PFSK-1 (cell line): Measurements from ENCODE around the gene GAP43.

Source experiments
- FOXP2 ChIP-seq: optimal IDR thresholded peaks from 2 replicates; pipeline ENCODE3; 2011; ENCODE audit warnings: borderline replicate concordance, control low read depth, inconsistent platforms; ENCODE audit not compliant: insufficient read depth; ENCODE audit errors: extremely low read length, extremely low read depth
- POLR2AphosphoS5 ChIP-seq: IDR thresholded peaks from 2 replicates; pipeline ENCODE4 v1.6.1; 2012; ENCODE audit warnings: low read depth, mild to moderate bottlenecking, control low read depth, low read length, moderate library complexity
- SIN3A ChIP-seq: IDR thresholded peaks from 2 replicates; pipeline ENCODE4 v1.6.1; 2012; ENCODE audit warnings: mild to moderate bottlenecking, low read length, moderate library complexity, borderline replicate concordance; ENCODE audit not compliant: insufficient read depth
- TAF1 ChIP-seq: IDR thresholded peaks from 2 replicates; pipeline ENCODE4 v1.6.1; 2012; ENCODE audit warnings: low read length, control low read depth, borderline replicate concordance; ENCODE audit not compliant: insufficient read depth
- TF ChIP-seq, protein P1 (sequence below), 2 experiments: IDR thresholded peaks; 2 replicates each; pipeline versions ENCODE4 v1.6.1 to v1.8.0; 2011 to 2012; ENCODE audit warnings: low read depth in 2 of 2, low read length in 2 of 2, control low read depth in 1 of 2, inconsistent platforms in 1 of 2, mild to moderate bottlenecking in 1 of 2, moderate library complexity in 1 of 2; ENCODE audit not compliant: insufficient read depth in 1 of 2

GAP43 gene

DNA sequence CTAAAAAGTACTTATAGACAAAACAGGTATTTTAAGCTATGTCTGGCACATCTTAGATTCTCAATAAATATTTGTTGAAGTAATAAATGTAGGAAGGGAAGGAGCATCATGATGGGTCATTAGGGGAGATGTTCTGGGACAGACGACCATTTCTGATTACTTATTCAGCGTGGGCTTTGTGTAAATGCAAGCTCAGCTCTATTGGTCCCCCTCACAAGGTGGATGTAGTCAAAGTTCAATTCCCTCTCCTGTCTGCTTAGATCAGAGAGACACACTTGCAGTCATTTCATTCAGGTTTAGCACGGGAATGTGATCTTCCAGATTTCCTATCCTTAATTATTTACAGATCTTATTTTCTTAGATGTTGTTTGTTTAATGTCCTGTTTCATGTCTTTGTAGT is 7.5 kb downstream of the GAP43 start:
- TF ChIP-seq, protein P1, sequence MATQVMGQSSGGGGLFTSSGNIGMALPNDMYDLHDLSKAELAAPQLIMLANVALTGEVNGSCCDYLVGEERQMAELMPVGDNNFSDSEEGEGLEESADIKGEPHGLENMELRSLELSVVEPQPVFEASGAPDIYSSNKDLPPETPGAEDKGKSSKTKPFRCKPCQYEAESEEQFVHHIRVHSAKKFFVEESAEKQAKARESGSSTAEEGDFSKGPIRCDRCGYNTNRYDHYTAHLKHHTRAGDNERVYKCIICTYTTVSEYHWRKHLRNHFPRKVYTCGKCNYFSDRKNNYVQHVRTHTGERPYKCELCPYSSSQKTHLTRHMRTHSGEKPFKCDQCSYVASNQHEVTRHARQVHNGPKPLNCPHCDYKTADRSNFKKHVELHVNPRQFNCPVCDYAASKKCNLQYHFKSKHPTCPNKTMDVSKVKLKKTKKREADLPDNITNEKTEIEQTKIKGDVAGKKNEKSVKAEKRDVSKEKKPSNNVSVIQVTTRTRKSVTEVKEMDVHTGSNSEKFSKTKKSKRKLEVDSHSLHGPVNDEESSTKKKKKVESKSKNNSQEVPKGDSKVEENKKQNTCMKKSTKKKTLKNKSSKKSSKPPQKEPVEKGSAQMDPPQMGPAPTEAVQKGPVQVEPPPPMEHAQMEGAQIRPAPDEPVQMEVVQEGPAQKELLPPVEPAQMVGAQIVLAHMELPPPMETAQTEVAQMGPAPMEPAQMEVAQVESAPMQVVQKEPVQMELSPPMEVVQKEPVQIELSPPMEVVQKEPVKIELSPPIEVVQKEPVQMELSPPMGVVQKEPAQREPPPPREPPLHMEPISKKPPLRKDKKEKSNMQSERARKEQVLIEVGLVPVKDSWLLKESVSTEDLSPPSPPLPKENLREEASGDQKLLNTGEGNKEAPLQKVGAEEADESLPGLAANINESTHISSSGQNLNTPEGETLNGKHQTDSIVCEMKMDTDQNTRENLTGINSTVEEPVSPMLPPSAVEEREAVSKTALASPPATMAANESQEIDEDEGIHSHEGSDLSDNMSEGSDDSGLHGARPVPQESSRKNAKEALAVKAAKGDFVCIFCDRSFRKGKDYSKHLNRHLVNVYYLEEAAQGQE (IDR thresholded peaks at IDR 0.05; ENCODE audit: insufficient read depth in 1 of 2, low read depth in 2 of 2, low read length in 2 of 2), result no peak
- TF ChIP-seq POLR2AphosphoS5 (no peak), TAF1 (no peak), SIN3A (no peak), FOXP2 (no peak)

DNA sequence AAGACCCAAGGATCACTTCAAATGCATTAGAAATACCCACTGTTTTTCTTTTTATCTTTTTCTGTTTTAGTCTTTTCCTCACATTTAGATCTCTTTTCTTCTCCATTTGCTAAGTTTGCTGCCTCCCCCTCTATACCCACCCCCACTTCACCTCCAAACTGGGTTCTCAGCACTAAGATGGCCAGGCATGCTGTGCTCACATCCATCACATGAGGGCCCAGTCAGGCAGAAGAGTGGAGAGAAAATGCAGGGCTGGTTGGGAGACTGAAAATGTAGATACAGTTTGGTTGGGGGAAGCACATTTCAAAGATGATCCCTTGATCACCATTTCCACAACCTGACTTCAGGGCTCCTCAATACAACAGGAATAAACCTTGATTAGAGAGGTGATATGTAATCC is 8.7 kb downstream of the GAP43 start:
- TF ChIP-seq, protein P1 (IDR thresholded peaks at IDR 0.05; ENCODE audit: insufficient read depth in 1 of 2, low read depth in 2 of 2, low read length in 2 of 2), result no peak
- TF ChIP-seq POLR2AphosphoS5 (no peak), FOXP2 (no peak)

- TF ChIP-seq, protein P1 (IDR thresholded peaks at IDR 0.05; ENCODE audit: insufficient read depth in 1 of 2, low read depth in 2 of 2, low read length in 2 of 2), result no peak
Observed at GRCh38 chr3:115633467-115633866, 10.2 kb downstream of the GAP43 start.

DNA sequence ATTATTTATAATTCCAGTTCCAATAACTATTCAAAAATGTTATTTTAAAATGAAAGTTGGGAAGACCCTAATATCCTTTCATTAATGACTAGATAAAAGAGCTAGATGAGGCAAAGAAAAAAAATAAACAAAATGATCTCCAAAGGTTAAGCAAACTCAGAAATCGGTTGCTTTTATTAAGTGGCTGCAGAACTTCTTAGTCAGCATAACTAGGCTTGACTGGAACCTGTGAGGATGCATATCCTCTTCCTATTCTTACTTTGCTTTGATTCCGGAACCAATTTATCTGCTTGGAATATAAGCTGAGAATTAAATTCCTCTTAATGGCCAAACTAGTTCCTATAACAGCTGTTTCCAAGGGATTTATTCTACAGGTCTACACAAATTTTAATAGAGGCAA is 10.7 kb downstream of the GAP43 start:
- TF ChIP-seq SIN3A, result no peak
- no peak for TF ChIP-seq FOXP2
- TF ChIP-seq, protein P1 (IDR thresholded peaks at IDR 0.05; ENCODE audit: insufficient read depth in 1 of 2, low read depth in 2 of 2, low read length in 2 of 2), result no peak
- TF ChIP-seq POLR2AphosphoS5, result no peak
- TF ChIP-seq TAF1, result no peak

- TF ChIP-seq TAF1, result no peak
- TF ChIP-seq, protein P1 (IDR thresholded peaks at IDR 0.05; ENCODE audit: insufficient read depth in 1 of 2, low read depth in 2 of 2, low read length in 2 of 2), result no peak
- no peak for TF ChIP-seq POLR2AphosphoS5
- TF ChIP-seq FOXP2, result no peak
- TF ChIP-seq SIN3A, result no peak
Observed at GRCh38 chr3:115635406-115635805, 12.1 kb downstream of the GAP43 start.
